GM06990 (cell line): Measurements from ENCODE around the gene NCAPD2.
"Not testable (repeated sequence)": the region's sequence is repeated elsewhere in the genome, so short reads cannot be mapped to it uniquely, and the experiment has no call there.

Experiments used
- DNase-seq: peaks from one replicate; pipeline ENCODE4 v3.0.0-alpha.2; 2011; ENCODE audit not compliant: insufficient read length; ENCODE audit errors: extremely low read depth
- H3K27me3 ChIP-seq: replicated peaks from 2 replicates; pipeline ENCODE4 v1.6.0; 2011; ENCODE audit warnings: low read length; ENCODE audit not compliant: control insufficient read depth, insufficient read depth
- H3K36me3 ChIP-seq: 2 replicates; pipeline ENCODE4 v1.5.1; 2011; ENCODE audit warnings: low read length; ENCODE audit not compliant: control insufficient read depth, insufficient read depth
- H3K4me3 ChIP-seq: replicated peaks from 2 replicates; pipeline ENCODE4 v1.5.1; 2011; ENCODE audit warnings: low read depth, mild to moderate bottlenecking, control low read depth, low read length
- CTCF ChIP-seq: IDR thresholded peaks from 2 replicates; pipeline ENCODE4 v1.5.1; 2011; ENCODE audit warnings: low read length, control low read depth, mild to moderate bottlenecking, inconsistent platforms; ENCODE audit not compliant: insufficient read depth, poor library complexity, severe bottlenecking

NCAPD2 gene

DNA sequence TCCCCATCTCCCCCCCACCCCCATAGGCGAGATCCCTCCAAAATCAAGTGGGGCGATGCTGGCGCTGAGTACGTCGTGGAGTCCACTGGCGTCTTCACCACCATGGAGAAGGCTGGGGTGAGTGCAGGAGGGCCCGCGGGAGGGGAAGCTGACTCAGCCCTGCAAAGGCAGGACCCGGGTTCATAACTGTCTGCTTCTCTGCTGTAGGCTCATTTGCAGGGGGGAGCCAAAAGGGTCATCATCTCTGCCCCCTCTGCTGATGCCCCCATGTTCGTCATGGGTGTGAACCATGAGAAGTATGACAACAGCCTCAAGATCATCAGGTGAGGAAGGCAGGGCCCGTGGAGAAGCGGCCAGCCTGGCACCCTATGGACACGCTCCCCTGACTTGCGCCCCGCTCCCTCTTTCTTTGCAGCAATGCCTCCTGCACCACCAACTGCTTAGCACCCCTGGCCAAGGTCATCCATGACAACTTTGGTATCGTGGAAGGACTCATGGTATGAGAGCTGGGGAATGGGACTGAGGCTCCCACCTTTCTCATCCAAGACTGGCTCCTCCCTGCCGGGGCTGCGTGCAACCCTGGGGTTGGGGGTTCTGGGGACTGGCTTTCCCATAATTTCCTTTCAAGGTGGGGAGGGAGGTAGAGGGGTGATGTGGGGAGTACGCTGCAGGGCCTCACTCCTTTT lies 43.1 kb downstream of the NCAPD2 start:
- no peak for DNase-seq
- H3K36me3 ChIP-seq, result peaks cover 41% of the 10 kb centered on the region
- TF ChIP-seq CTCF, result no peak

GRCh38 chr12:6537580-6538419 lies 43.9 kb downstream of the NCAPD2 start:
- peaks cover 39% of the 10 kb centered on the region for H3K36me3 ChIP-seq
- H3K27me3 ChIP-seq, result not testable (repeated sequence)
- DNase-seq, result peak; percentile 53
- peak; percentile 82 for TF ChIP-seq CTCF
- H3K4me3 ChIP-seq, result peak overlapping the region; percentile 97

More for the DNA sequence above, 43.1 kb downstream of the NCAPD2 start:
- Histone ChIP-seq H3K27me3 (no peaks in the 10 kb centered on the region), H3K4me3 (peak overlapping the region; percentile 97)

GRCh38 chr12:6538420-6539313 lies 44.8 kb downstream of the NCAPD2 start:
- no peak for TF ChIP-seq CTCF
- H3K36me3 ChIP-seq, result peaks cover 39% of the 10 kb centered on the region
- no peaks in the 10 kb centered on the region for H3K27me3 ChIP-seq
- DNase-seq, result peak; percentile 57
- no peak overlapping the region for H3K4me3 ChIP-seq

GRCh38 chr12:6539314-6539682 lies 45.4 kb downstream of the NCAPD2 start:
- Histone ChIP-seq H3K27me3 (no peaks in the 10 kb centered on the region), H3K4me3 (no peak overlapping the region), H3K36me3 (peaks cover 39% of the 10 kb centered on the region)
- TF ChIP-seq CTCF, result no peak
- no peak for DNase-seq

- peaks cover 40% of the 10 kb centered on the region for H3K36me3 ChIP-seq
- DNase-seq, result no peak
Measured at GRCh38 chr12:6539707-6540134, 45.8 kb downstream of the NCAPD2 start.

More at GRCh38 chr12:6539707-6540134, 45.8 kb downstream of the NCAPD2 start:
- Histone ChIP-seq H3K27me3 (no peaks in the 10 kb centered on the region), H3K4me3 (no peak overlapping the region)
- TF ChIP-seq CTCF, result no peak
